ENCODE results near the gene ARPIN. TPM values are rescaled to one million over a fixed set of nuclear protein-coding genes. Genes with fewer than 3 reads are reported as not detected.
A peak's percentile ranks its signal among the peaks of the same experiment; 100 is the strongest.

The ARPIN gene
- total RNA-seq, 1 experiment from 2014 or later = 30.4 TPM

- no peaks in the 10 kb centered on the region for H3K9me2 ChIP-seq (ENCODE audit: insufficient read depth)
- peaks cover 15% of the 10 kb centered on the region for H3K4me1 ChIP-seq (replicated peaks; ENCODE audit: insufficient read depth)
- ChIA-PET CTCF (interaction anchor here (0.7 kb wide), 1 partner anchor 21 kb away, joined by 3 read pairs; no protein-coding TSS in a partner anchor), POLR2A (ENCODE audit: unreplicated experiment) (interaction anchor here (0.5 to 0.6 kb wide), 2 partner anchors 24 to 44 kb away, joined by 3 to 19 read pairs; no protein-coding TSS in a partner anchor)
- no peak for TF ChIP-seq CTCF (conservative IDR thresholded peaks at IDR 0.05)
- no peak for TF ChIP-seq EZH2 (IDR thresholded peaks at IDR 0.05; ENCODE audit: low read depth)
- no TSS peak for BruUV-seq (replicated peaks)
- H3K79me2 ChIP-seq (ENCODE audit: low read depth) = no peaks in the 10 kb centered on the region
- no peak overlapping the region for H2AFZ ChIP-seq
- H3F3A ChIP-seq (ENCODE audit: insufficient read depth, low read depth) = peaks cover 8% of the 10 kb centered on the region; the same call in 1 of the 2 replicates
- intact Hi-C loops (cut with micrococcal nuclease; ENCODE audit: unreplicated experiment) = no loop called here
- no peak overlapping the region for H3K4me3 ChIP-seq
- no peaks in the 10 kb centered on the region for H3K36me3 ChIP-seq (ENCODE audit: low read depth)
- H4K20me1 ChIP-seq (ENCODE audit: insufficient read depth) = no peaks in the 10 kb centered on the region
- peak in 1 of 2 experiments; percentile 73 for DNase-seq
- no peaks in the 10 kb centered on the region for H3K27me3 ChIP-seq (ENCODE audit: insufficient read depth, low read depth)
- H3K9me3 ChIP-seq (ENCODE audit: insufficient read depth, low read depth) = no peaks in the 10 kb centered on the region
- H3K27ac ChIP-seq = peak overlapping the region; percentile 63
- peak overlapping the region; percentile 20 for H3K4me2 ChIP-seq
Observed at GRCh38 chr15:89937365-89938350, 24.9 kb upstream of the ARPIN start.

DNA sequence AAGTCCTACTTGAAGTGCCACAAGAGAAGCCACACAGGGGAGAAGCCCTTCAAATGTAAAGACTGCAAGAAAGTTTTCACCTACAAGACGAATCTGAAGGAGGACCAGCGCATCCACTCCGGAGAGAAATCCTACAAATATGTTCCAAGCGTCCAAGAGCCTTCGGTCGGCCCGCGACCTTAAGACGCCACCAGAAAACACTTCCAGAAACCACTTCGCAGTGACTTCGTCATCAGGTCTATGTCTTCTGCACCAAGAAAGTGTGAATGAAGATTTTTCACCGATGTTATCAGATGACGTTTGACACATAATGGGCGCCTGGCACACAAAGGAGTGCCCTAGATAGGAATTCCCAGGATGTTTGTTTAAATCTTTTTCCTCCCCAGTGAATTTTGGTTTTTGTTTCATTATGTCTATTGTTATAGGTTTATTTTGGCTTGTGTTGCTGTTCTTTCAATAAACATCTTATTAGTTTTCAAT lies 24.1 kb upstream of the ARPIN start:
- H3K4me3 ChIP-seq = no peak overlapping the region
- H3K9me2 ChIP-seq (ENCODE audit: insufficient read depth) = no peaks in the 10 kb centered on the region
- no peak overlapping the region for H2AFZ ChIP-seq
- peak overlapping the region; percentile 63 for H3K27ac ChIP-seq
- no TSS peak for BruUV-seq (replicated peaks)
- no peaks in the 10 kb centered on the region for H3K36me3 ChIP-seq (ENCODE audit: low read depth)
- H3K9me3 ChIP-seq (ENCODE audit: insufficient read depth, low read depth) = no peaks in the 10 kb centered on the region
- POLR2A ChIA-PET (ENCODE audit: unreplicated experiment) = no interaction called here
- H3K4me1 ChIP-seq (replicated peaks; ENCODE audit: insufficient read depth) = peaks cover 15% of the 10 kb centered on the region
- no peaks in the 10 kb centered on the region for H3K27me3 ChIP-seq (ENCODE audit: insufficient read depth, low read depth)
- DNase-seq = peak; percentile 11 to 54
- H3F3A ChIP-seq (ENCODE audit: insufficient read depth, low read depth) = peaks cover 8% of the 10 kb centered on the region; the same call in 1 of the 2 replicates
- no peaks in the 10 kb centered on the region for H4K20me1 ChIP-seq (ENCODE audit: insufficient read depth)
- TF ChIP-seq CTCF (conservative IDR thresholded peaks at IDR 0.05) (no peak), EZH2 (IDR thresholded peaks at IDR 0.05; ENCODE audit: low read depth) (no peak)
- intact Hi-C loops (cut with micrococcal nuclease; ENCODE audit: unreplicated experiment) = no loop called here
- H3K4me2 ChIP-seq = peak overlapping the region; percentile 20
- H3K79me2 ChIP-seq (ENCODE audit: low read depth) = no peaks in the 10 kb centered on the region
- CTCF ChIA-PET = interaction anchor here (0.7 kb wide), 1 partner anchor 20 kb away, joined by 3 read pairs; no protein-coding TSS in a partner anchor

GRCh38 chr15:89936051-89936785 lies 23.5 kb upstream of the ARPIN start:
- DNase-seq = no peak
- BruUV-seq (replicated peaks) = no TSS peak
- Histone ChIP-seq H3K27me3 (ENCODE audit: insufficient read depth, low read depth) (no peaks in the 10 kb centered on the region), H2AFZ (no peak overlapping the region), H3K4me3 (no peak overlapping the region), H3K36me3 (ENCODE audit: low read depth) (no peaks in the 10 kb centered on the region), H3K27ac (peak overlapping the region; percentile 63; the same call in 1 of the 2 replicates), H4K20me1 (ENCODE audit: insufficient read depth) (no peaks in the 10 kb centered on the region), H3K9me3 (ENCODE audit: insufficient read depth, low read depth) (no peaks in the 10 kb centered on the region), H3K4me2 (peak overlapping the region; percentile 20), H3K4me1 (replicated peaks; ENCODE audit: insufficient read depth) (peaks cover 15% of the 10 kb centered on the region), H3K9me2 (ENCODE audit: insufficient read depth) (no peaks in the 10 kb centered on the region), H3K79me2 (ENCODE audit: low read depth) (no peaks in the 10 kb centered on the region), H3F3A (ENCODE audit: insufficient read depth, low read depth) (peaks cover 8% of the 10 kb centered on the region; the same call in 1 of the 2 replicates)
- POLR2A ChIA-PET (ENCODE audit: unreplicated experiment) = no interaction called here
- CTCF ChIA-PET = no interaction called here
- TF ChIP-seq CTCF (conservative IDR thresholded peaks at IDR 0.05) (no peak), EZH2 (IDR thresholded peaks at IDR 0.05; ENCODE audit: low read depth) (no peak)
- intact Hi-C loops (cut with micrococcal nuclease; ENCODE audit: unreplicated experiment) = no loop called here
